Kidney (tissue), 14 donors: ENCODE results near the gene SLCO1C1. TPM values are rescaled to one million over a fixed set of nuclear protein-coding genes. Genes with fewer than 3 reads are reported as not detected.

Experiments
- DNase-seq, 5 donors: peaks; one replicate each; pipeline ENCODE4 v3.0.0-alpha.2; 2013 to 2020
- FAIRE-seq: peaks from 2 replicates; lab custom pipeline; 2012; peaks lifted over from hg19 to GRCh38; lab: Jason Lieb, UNC
- H3K27ac ChIP-seq, 2 donors: one replicate each; pipeline ENCODE4 v1.7.0; 2013; ENCODE audit warnings: low read depth in 2 of 2, low read length in 2 of 2, inconsistent platforms in 1 of 2
- H3K27me3 ChIP-seq: one replicate; pipeline ENCODE4 v1.7.1; 2013; ENCODE audit warnings: low read length, inconsistent platforms; ENCODE audit not compliant: control insufficient read depth, insufficient read depth
- H3K36me3 ChIP-seq, 3 donors: one replicate each; pipeline versions ENCODE4 v1.7.0 to v1.7.1; 2013; ENCODE audit warnings: low read length in 3 of 3, control low read depth in 1 of 3, inconsistent platforms in 1 of 3; ENCODE audit not compliant: insufficient read depth in 3 of 3, control insufficient read depth in 2 of 3
- H3K4me1 ChIP-seq, 3 donors: one replicate each; pipeline versions ENCODE4 v1.7.0 to v1.7.1; 2013; ENCODE audit warnings: low read length in 3 of 3, inconsistent platforms in 1 of 3, low read depth in 1 of 3; ENCODE audit not compliant: control insufficient read depth in 2 of 3, insufficient read depth in 2 of 3
- H3K4me3 ChIP-seq, 3 donors: one replicate each; pipeline versions ENCODE4 v1.7.0 to v1.8.1; 2013; ENCODE audit warnings: low read length in 3 of 3, control low read depth in 1 of 3, inconsistent platforms in 1 of 3
- H3K9ac ChIP-seq, 3 donors: one replicate each; pipeline versions ENCODE4 v1.7.0 to v1.7.1; 2013; ENCODE audit warnings: low read length in 3 of 3, control low read depth in 1 of 3, inconsistent platforms in 1 of 3
- H3K9me3 ChIP-seq, 3 donors: one replicate each; pipeline versions ENCODE4 v1.7.0 to v1.7.1; 2013; ENCODE audit warnings: low read length in 3 of 3, control low read depth in 1 of 3, inconsistent platforms in 1 of 3; ENCODE audit not compliant: control insufficient read depth in 2 of 3, insufficient read depth in 1 of 3
- intact Hi-C: fragments of 100-400 bp; cut with DNase I; formaldehyde crosslinking; loops from one replicate; pipeline ENCODE4 v1.11.1; 2022
- polyA plus RNA-seq: library from polyadenylated mRNA; stranded (reverse); fragments of 350-450 nt; fragmentation: Illumina TruSeq; extraction: RNeasy Lipid Tissue Mini Kit (QIAGEN cat#74804); gene quantifications from one replicate; pipeline ENCODE4 v1.2.3, GENCODE V29; 2014; ENCODE audit warnings: low read depth, low replicate concordance; ENCODE audit not compliant: insufficient read depth
- total RNA-seq: library from RNA; stranded (reverse); fragmentation: NEBNext Ultra II Directional; extraction: Animal tissue kit (Norgen Biotek cat#: 25700); gene quantifications from one replicate; pipeline ENCODE4 v1.2.1, GENCODE V29; 2021
- TF ChIP-seq, protein P1 (sequence below): IDR thresholded peaks from 3 replicates; pipeline ENCODE4 v1.5.1; 2012; ENCODE audit warnings: mild to moderate bottlenecking, moderate library complexity, borderline replicate concordance; ENCODE audit not compliant: insufficient read depth; ENCODE audit errors: extremely low read depth
- donor health status: control.
- donor health status: control.
- donor health status: control.
- donor health status: control.
- donor health status: control.
- donor health status: DM: yes; HTN: yes; CAD: no.
- donor health status: Normal renal cell carcinoma (clear cell type).

The SLCO1C1 gene
- total and polyA plus RNA-seq, 2 donors from 2014 or later: 0.39 to 0.91 TPM

GRCh38 chr12:20696181-20696905 lies 1.2 kb downstream of the SLCO1C1 start:
- H3K9ac ChIP-seq: no peak overlapping the region
- H3K27me3 ChIP-seq: no peaks in the 10 kb centered on the region
- H3K9me3 ChIP-seq: no peaks in the 10 kb centered on the region
- no peak for FAIRE-seq
- TF ChIP-seq, protein P1, sequence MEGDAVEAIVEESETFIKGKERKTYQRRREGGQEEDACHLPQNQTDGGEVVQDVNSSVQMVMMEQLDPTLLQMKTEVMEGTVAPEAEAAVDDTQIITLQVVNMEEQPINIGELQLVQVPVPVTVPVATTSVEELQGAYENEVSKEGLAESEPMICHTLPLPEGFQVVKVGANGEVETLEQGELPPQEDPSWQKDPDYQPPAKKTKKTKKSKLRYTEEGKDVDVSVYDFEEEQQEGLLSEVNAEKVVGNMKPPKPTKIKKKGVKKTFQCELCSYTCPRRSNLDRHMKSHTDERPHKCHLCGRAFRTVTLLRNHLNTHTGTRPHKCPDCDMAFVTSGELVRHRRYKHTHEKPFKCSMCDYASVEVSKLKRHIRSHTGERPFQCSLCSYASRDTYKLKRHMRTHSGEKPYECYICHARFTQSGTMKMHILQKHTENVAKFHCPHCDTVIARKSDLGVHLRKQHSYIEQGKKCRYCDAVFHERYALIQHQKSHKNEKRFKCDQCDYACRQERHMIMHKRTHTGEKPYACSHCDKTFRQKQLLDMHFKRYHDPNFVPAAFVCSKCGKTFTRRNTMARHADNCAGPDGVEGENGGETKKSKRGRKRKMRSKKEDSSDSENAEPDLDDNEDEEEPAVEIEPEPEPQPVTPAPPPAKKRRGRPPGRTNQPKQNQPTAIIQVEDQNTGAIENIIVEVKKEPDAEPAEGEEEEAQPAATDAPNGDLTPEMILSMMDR: no peak
- no peak for DNase-seq
- no peak overlapping the region for H3K27ac ChIP-seq
- intact Hi-C loops: no loop called here
- H3K4me1 ChIP-seq: no peaks in the 10 kb centered on the region
- H3K4me3 ChIP-seq: no peak overlapping the region
- no peaks in the 10 kb centered on the region for H3K36me3 ChIP-seq

DNA sequence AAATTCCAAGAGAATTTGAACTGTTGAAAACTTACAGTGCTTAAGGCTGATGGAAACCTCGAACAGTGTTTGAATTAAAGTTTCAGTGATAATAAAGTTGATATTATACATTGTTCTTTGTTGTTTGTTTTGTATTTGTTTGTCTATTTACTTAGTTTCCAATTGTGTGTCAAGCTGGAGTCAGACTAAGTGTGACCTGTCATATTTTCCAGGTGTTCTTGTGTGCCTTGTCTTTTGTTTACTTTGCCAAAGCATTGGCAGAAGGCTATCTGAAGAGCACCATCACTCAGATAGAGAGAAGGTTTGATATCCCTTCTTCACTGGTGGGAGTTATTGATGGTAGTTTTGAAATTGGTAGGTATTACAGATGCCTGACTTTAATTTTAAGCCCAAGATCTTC lies 6.0 kb downstream of the SLCO1C1 start:
- H3K27me3 ChIP-seq: no peaks in the 10 kb centered on the region
- H3K9ac ChIP-seq: no peak overlapping the region
- TF ChIP-seq, protein P1: no peak
- no peak overlapping the region for H3K4me3 ChIP-seq
- H3K4me1 ChIP-seq: no peaks in the 10 kb centered on the region
- H3K36me3 ChIP-seq: no peaks in the 10 kb centered on the region
- no peak for DNase-seq
- H3K27ac ChIP-seq: no peak overlapping the region
- intact Hi-C loops: no loop called here
- FAIRE-seq: no peak
- no peaks in the 10 kb centered on the region for H3K9me3 ChIP-seq

GRCh38 chr12:20704860-20705259 lies 9.7 kb downstream of the SLCO1C1 start:
- TF ChIP-seq, protein P1: no peak
- Histone ChIP-seq H3K27me3 (no peaks in the 10 kb centered on the region), H3K9ac (no peak overlapping the region), H3K4me3 (no peak overlapping the region), H3K9me3 (no peaks in the 10 kb centered on the region), H3K36me3 (no peaks in the 10 kb centered on the region), H3K27ac (no peak overlapping the region), H3K4me1 (no peaks in the 10 kb centered on the region)
- DNase-seq: no peak
- intact Hi-C loops: no loop called here
- no peak for FAIRE-seq
